ENCODE data around the gene THADA. TPM values are rescaled to one million over a fixed set of nuclear protein-coding genes. Genes with fewer than 3 reads are reported as not detected.
"Not testable (repeated sequence)": the region's sequence is repeated elsewhere in the genome, so short reads cannot be mapped to it uniquely, and the experiment has no call there.

The THADA gene
- total RNA-seq, 2 experiments from 2014 or later = 32.0 to 32.1 TPM

DNA sequence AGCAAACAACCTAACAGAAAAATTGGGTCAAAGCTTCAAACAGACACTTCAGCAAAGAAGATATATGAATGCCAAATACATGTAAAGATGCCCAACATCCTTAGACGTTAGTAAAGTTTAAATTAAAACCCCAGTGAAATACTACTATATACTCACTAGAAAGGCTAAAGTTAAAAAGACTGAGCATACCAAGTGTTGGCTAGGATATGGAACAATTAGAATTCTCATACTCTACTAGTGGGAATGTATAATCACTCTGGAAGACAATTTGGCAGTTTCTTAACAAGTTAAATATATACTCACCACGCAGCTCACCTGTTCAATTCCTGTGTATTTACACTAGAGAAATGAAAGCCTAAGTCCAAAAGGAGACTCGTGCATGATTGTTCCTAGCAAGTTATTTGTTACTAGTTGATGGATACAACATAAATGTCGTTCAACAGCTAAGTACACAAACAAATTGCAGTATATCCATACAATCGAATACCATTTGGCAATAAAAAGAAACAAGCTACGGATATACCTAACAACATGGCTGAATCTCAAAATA is 185.7 kb downstream of the THADA start:
- H3K36me3 Mint-ChIP-seq = peaks cover 3% of the 10 kb centered on the region
- H3K4me1 Mint-ChIP-seq = peaks cover 1% of the 10 kb centered on the region
- no peaks in the 10 kb centered on the region for H3K9me3 Mint-ChIP-seq (ENCODE audit: low read depth)
- H3K27me3 Mint-ChIP-seq = no peaks in the 10 kb centered on the region
- ATAC-seq (no peak), DNase-seq (no peak)
- CTCF ChIA-PET = interaction anchor here (0.7 kb wide), 1 partner anchor 145 kb away, joined by 3 read pairs; no protein-coding TSS in a partner anchor
- H3K4me3 Mint-ChIP-seq = no peak overlapping the region
- H3K27ac Mint-ChIP-seq = no peak overlapping the region

DNA sequence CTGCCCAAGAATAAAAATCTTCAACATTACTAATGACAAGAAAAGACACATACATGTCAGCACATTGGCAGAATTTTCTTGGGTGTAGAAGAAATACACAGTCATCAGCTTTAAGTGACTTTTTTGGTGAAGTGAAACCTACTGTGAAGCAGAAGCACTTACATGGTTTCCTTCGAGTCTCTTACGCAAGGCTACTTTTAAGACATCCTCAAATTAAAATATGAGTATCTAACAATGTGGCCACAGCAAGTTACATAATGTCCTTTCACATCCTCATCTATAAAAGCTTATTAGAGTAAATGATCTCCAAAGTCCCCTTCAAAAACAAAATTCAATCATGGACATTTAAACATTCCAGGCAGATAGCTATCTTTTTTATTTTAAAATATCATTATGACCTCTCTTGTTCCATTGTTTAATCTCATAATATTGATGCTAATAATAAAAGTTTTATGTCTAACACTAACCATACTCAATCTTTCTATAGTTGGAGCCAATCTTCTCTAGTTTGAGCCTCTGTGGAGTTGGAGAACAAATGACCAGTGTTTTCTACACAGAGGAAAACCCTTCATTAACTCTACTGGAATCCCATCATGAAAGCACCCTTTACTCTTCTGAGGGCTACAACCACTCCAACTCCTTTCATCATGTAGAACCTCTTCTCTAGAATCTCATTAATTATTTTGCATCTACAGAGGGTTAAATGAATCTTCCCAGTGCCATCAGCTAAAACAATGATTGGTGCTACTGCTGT is 187.3 kb downstream of the THADA start:
- Mint-ChIP-seq H3K27me3 (no peaks in the 10 kb centered on the region), H3K9me3 (ENCODE audit: low read depth) (no peaks in the 10 kb centered on the region), H3K4me1 (peaks cover 1% of the 10 kb centered on the region), H3K4me3 (no peak overlapping the region), H3K27ac (no peak overlapping the region), H3K36me3 (peaks cover 3% of the 10 kb centered on the region)
- CTCF ChIA-PET = no interaction called here
- ATAC-seq (no peak), DNase-seq (no peak)

DNA sequence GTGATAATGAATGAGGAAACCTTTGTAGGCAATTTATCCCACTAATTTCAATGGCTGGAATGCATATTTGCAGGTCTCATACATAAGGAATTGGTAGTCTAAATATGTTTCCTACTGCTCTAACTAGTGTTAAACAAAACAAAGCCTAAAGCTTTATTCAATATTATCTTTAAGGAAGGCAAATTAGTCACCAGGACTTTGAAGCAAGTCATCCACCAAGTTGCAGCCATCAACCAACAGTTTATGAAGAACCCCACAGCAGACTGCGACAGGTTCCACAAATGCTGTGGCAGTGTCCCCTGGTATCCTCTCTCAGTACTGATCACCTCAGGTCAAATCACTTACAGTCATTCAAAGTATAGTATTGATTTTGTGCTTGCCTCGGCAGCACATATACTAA is 187.9 kb downstream of the THADA start:
- Mint-ChIP-seq H3K9me3 (ENCODE audit: low read depth) (no peaks in the 10 kb centered on the region), H3K27me3 (no peaks in the 10 kb centered on the region), H3K4me1 (peaks cover 1% of the 10 kb centered on the region), H3K4me3 (no peak overlapping the region), H3K36me3 (no peaks in the 10 kb centered on the region), H3K27ac (no peak overlapping the region)
- CTCF ChIA-PET = no interaction called here
- ATAC-seq = no peak
- no peak for DNase-seq

DNA sequence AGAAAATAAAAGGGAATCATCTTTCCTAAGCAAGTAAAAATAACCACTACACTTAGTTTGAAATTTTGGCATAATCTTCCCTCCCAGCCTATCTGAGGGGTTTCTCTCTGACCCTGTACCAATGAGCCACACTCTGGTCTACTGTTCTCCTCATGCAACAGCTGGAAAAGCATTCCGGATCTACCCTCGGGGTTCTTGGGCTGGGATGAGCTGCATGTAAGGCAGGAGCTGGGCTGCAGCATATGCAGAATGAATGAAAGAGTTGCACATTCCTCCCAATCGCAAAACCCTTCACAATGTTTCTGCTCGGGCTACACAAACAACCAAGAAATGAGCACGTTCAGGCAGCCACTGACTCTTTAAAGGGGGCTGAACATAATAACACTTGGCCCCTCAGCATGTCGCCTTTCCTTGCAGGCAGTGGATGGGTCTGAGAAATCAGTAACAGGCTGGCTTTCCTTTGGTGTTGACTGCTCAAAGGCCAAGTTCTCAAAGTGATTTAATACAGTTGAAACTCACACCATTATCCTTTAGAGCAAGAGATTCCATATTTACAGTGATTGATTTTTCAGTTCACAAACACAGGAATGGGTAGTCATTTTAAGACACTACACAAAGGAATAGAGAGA is 189.1 kb downstream of the THADA start:
- no peaks in the 10 kb centered on the region for H3K9me3 Mint-ChIP-seq (ENCODE audit: low read depth)
- H3K36me3 Mint-ChIP-seq = no peaks in the 10 kb centered on the region
- no peak for ATAC-seq
- H3K4me1 Mint-ChIP-seq = peaks cover 11% of the 10 kb centered on the region
- DNase-seq = no peak
- CTCF ChIA-PET = no interaction called here
- H3K27me3 Mint-ChIP-seq = no peaks in the 10 kb centered on the region
- H3K4me3 Mint-ChIP-seq = no peak overlapping the region
- H3K27ac Mint-ChIP-seq = no peak overlapping the region

DNA sequence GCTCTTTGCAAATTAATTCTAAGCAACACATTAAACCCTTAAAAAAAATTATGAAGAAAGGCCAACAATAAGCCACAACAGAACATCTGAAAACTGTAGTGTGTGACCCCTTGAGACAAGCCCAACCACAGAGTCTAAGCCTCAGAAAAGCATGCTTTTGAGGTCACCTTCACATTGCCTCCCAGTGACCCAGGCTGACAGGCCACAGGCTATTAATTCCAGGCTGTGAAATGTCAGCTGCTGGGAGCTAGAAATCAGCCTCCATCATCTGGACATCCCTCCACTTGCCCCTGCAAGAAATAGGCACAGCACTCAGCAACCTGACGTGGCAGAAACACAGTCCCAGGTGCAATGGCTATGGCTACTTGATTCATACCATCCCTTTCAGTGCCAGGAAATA is 190.0 kb downstream of the THADA start:
- no peaks in the 10 kb centered on the region for H3K27me3 Mint-ChIP-seq
- CTCF ChIA-PET = no interaction called here
- ATAC-seq = no peak
- H3K4me3 Mint-ChIP-seq = no peak overlapping the region
- H3K4me1 Mint-ChIP-seq = peaks cover 11% of the 10 kb centered on the region
- H3K36me3 Mint-ChIP-seq = no peaks in the 10 kb centered on the region
- no peak for DNase-seq
- no peaks in the 10 kb centered on the region for H3K9me3 Mint-ChIP-seq (ENCODE audit: low read depth)
- H3K27ac Mint-ChIP-seq = no peak overlapping the region

DNA sequence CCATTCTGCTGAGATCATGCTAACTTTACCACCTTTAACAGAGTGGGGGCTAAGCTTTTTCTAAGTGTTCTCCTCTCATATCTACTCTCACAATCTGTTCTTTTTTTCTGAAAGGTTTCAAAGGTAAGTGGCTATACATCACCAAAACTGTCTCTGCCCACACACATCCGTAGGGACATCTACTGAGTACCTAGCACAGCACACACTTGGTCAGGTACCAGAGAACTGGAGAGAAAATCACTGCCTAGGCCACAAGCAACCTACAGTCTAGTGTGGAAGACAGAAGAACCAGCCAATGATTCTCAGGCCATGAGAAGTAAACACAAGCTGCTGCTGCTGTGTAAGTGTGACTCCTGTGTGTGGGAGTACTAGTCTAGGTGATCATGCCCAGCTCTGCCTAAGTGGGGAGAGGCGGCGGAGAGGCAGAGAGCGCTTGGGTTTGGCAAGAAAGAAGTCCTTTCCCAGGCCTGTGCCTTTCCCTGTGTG is 193.3 kb downstream of the THADA start:
- no peaks in the 10 kb centered on the region for H3K27me3 Mint-ChIP-seq
- no peak for ATAC-seq
- no peak overlapping the region for H3K4me3 Mint-ChIP-seq
- H3K27ac Mint-ChIP-seq = no peak overlapping the region
- peaks cover 5% of the 10 kb centered on the region for H3K36me3 Mint-ChIP-seq
- DNase-seq = no peak
- H3K9me3 Mint-ChIP-seq (ENCODE audit: low read depth) = no peaks in the 10 kb centered on the region
- CTCF ChIA-PET = interaction anchor here (1.3 kb wide), 1 partner anchor 82 kb away, joined by 5 read pairs; no protein-coding TSS in a partner anchor
- H3K4me1 Mint-ChIP-seq = peaks cover 11% of the 10 kb centered on the region

DNA sequence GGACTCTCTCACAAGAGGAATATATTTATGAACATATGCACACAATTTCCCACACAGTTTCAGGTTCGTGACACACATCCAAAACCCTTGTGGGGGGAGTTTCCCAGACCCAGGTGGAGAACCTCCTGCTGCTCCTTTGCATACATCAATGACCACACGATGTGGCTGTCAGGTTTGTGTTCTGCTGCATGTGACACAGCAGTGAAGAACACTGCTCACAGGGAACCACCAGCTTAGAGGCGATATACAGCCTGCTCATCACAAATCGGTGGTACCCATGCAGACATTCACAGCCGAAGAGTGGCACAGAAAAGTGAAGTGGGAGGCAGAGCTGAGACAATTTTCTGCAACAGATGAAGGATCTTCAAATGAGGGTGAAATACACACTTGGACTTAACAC is 193.8 kb downstream of the THADA start:
- no peak for DNase-seq
- H3K36me3 Mint-ChIP-seq = peaks cover 6% of the 10 kb centered on the region
- peak; percentile 63 for ATAC-seq
- no peaks in the 10 kb centered on the region for H3K27me3 Mint-ChIP-seq
- peaks cover 11% of the 10 kb centered on the region for H3K4me1 Mint-ChIP-seq
- no peak overlapping the region for H3K27ac Mint-ChIP-seq
- no peaks in the 10 kb centered on the region for H3K9me3 Mint-ChIP-seq (ENCODE audit: low read depth)
- no peak overlapping the region for H3K4me3 Mint-ChIP-seq
- CTCF ChIA-PET = interaction anchor here (1.3 kb wide), 1 partner anchor 82 kb away, joined by 5 read pairs; no protein-coding TSS in a partner anchor

DNA sequence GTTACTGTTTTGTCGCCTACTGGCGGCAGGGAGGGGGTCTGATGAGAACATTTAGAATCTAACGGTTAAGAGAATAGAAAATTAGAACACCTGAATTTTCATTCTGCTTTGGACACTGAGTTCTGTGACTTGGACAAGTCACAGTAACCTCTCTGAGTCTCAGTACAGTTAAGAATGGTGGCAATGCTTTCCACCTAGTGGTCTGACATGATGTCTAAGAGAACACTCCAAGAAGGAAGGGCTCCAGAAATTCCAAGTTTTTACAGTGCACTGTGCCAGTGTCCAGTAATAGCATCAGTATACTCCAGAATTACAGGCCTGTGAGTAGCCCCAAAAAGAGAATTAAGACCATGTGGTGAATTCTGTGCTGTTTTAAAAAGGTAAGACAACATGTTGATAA is 195.3 kb downstream of the THADA start:
- Mint-ChIP-seq H3K27ac (no peak overlapping the region), H3K4me3 (no peak overlapping the region), H3K4me1 (peaks cover 10% of the 10 kb centered on the region), H3K27me3 (no peaks in the 10 kb centered on the region), H3K9me3 (ENCODE audit: low read depth) (no peaks in the 10 kb centered on the region), H3K36me3 (peaks cover 8% of the 10 kb centered on the region)
- CTCF ChIA-PET = no interaction called here
- ATAC-seq = no peak
- no peak for DNase-seq

DNA sequence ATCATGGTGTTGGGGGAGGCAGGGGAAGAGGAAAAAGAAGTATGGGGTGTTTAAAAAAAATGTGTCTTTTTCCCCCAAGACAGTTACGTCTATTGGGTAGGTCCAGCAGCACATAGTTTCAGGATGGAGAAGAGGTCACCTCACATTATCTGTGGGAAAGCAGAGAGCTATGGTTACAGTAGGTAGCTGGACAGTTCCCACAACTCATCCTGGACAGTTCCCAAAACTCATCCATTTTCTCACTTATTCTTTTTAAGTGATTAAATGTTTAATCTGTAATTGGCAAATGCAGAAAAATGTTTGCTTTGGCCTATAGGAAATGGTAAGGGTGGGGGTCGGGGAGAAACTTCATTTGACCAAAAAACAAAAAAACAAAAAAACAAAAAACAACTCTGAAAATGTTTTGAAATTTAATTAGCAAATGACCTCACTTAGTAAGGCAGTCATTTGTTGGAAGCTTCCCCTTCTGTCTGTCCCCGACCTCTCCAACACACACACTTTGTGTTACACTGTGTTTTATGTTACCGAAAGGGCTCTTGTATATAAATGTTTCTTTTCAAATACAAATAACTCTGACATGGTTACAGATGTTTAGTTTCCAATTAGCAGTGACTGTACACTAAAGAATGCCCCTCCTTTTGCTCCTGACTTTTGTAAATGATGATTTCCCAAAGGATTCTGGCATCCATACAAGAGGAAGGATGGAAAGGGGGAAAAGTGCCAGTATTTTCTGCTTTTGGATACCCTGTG is 196.1 kb downstream of the THADA start:
- no peak for DNase-seq
- peaks cover 10% of the 10 kb centered on the region for H3K4me1 Mint-ChIP-seq
- H3K27me3 Mint-ChIP-seq = no peaks in the 10 kb centered on the region
- peaks cover 12% of the 10 kb centered on the region for H3K36me3 Mint-ChIP-seq
- H3K27ac Mint-ChIP-seq = no peak overlapping the region
- no peak for ATAC-seq
- CTCF ChIA-PET = no interaction called here
- no peaks in the 10 kb centered on the region for H3K9me3 Mint-ChIP-seq (ENCODE audit: low read depth)
- no peak overlapping the region for H3K4me3 Mint-ChIP-seq

DNA sequence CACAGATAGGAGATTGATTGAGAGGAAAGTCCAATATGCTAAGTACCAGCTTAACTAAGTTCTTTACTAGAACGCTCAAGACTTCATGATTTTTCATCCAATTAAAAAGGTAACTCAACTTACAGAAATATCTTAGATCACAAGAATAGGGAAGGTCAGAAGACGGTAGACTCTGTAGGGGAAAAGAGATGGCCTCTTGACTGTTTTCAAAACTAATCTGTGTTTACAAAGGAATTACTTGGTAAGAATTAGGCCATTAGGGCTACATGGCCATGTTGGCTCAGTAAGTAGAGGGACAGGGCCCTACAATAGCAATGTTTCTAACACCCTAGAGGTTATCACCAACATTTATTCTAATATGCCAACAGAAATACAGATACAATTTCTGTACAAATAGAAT is 196.7 kb downstream of the THADA start:
- H3K27me3 Mint-ChIP-seq = no peaks in the 10 kb centered on the region
- H3K27ac Mint-ChIP-seq = no peak overlapping the region
- H3K4me1 Mint-ChIP-seq = peaks cover 10% of the 10 kb centered on the region
- peaks cover 14% of the 10 kb centered on the region for H3K36me3 Mint-ChIP-seq
- H3K9me3 Mint-ChIP-seq (ENCODE audit: low read depth) = no peaks in the 10 kb centered on the region
- CTCF ChIA-PET = no interaction called here
- DNase-seq = no peak
- no peak for ATAC-seq
- no peak overlapping the region for H3K4me3 Mint-ChIP-seq

DNA sequence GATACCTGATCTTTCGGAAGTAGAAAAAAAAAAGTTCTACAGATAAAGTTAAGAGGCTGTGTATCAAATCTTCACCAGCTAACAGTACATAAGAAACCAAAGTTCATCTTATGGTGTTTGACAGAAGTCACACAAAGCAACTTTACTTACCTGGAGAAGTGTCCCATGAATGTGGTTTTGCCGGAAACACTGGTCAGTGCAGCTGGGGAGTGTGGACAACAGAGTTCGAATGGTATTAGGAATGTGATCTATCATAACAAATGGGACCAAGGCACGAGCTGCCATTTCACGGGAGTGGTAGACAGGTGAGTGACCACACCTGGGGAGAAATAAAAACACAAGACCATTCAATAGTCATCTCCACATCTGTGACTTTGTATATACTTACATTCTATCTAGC is 198.0 kb downstream of the THADA start:
- Mint-ChIP-seq H3K36me3 (peaks cover 24% of the 10 kb centered on the region), H3K4me3 (no peak overlapping the region), H3K9me3 (ENCODE audit: low read depth) (no peaks in the 10 kb centered on the region), H3K27ac (no peak overlapping the region), H3K27me3 (no peaks in the 10 kb centered on the region), H3K4me1 (peaks cover 10% of the 10 kb centered on the region)
- CTCF ChIA-PET = no interaction called here
- ATAC-seq (no peak), DNase-seq (no peak)

DNA sequence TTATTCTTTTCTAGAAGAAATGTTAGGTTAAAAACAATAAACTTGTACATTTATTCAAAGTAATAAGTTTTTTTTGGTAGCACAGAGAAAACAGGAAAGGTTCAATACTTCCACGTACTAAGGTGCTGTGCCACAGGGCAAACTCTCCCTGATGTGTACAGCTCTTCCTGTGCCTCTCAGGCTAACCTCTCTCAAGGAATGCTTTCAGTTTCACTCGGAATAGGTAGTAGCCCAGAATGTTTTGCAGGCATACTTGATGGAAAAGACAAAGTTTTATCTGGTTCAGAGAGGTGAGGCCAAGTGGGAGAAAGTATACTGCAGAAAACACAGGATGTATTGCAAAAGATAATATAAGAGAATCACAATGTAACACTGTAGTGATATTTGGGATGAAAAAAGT is 198.4 kb downstream of the THADA start:
- Mint-ChIP-seq H3K4me1 (peaks cover 7% of the 10 kb centered on the region), H3K9me3 (ENCODE audit: low read depth) (no peaks in the 10 kb centered on the region), H3K36me3 (peaks cover 28% of the 10 kb centered on the region), H3K27ac (no peak overlapping the region), H3K4me3 (no peak overlapping the region), H3K27me3 (no peaks in the 10 kb centered on the region)
- DNase-seq (no peak), ATAC-seq (no peak)
- CTCF ChIA-PET = no interaction called here

DNA sequence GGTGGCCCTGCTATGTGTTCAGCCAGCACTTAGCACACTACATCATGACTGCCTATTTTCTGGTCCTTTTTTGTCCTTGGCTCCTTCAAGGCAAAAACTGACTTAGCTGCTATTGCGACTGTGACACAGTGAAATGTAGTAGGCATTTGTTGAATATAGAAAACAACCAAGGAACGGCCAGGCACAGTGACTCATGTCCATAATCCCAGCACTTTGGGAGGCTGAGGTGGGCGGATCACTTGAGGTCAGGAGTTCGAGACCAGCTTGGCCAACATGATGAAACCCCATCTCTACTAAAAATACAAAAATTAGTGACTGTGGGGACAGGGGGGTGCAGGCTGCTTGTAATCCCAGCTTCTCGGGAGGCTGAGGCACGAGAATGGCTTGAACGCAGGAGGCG is 199.5 kb downstream of the THADA start:
- not testable (repeated sequence) for H3K27ac Mint-ChIP-seq; H3K4me3 Mint-ChIP-seq; DNase-seq; ATAC-seq; H3K27me3 Mint-ChIP-seq; H3K4me1 Mint-ChIP-seq; H3K9me3 Mint-ChIP-seq (ENCODE audit: low read depth)
- H3K36me3 Mint-ChIP-seq = peaks cover 30% of the 10 kb centered on the region
- CTCF ChIA-PET = interaction anchor here (0.6 kb wide), 1 partner anchor 10 kb away, joined by 4 read pairs; no protein-coding TSS in a partner anchor

All from activated CD8-positive, alpha-beta memory T cell treated with anti-CD3 and anti-CD28 coated beads, Interleukin-2, amount 10 ng/mL, durations not matched to agents 7 days and 5 days (primary cell).